Suprapubic skin (tissue), 4 donors: ENCODE measurements around the gene CLEC18A.
"Not testable (repeated sequence)": the region's sequence is repeated elsewhere in the genome, so short reads cannot be mapped to it uniquely, and the experiment has no call there.

ENCODE experiments used
- CTCF ChIP-seq, 2 donors: fragments of 200-600 bp in 1 of 2; fragments of 450-650 bp in 1 of 2; sonication (generic) in 1 of 2; IDR thresholded peaks; one replicate each; pipeline ENCODE4 v1.5.1; 2016 to 2019; ENCODE audit warnings: antibody characterized with exemption in 2 of 2, mild to moderate bottlenecking in 1 of 2, moderate library complexity in 1 of 2
- POLR2A ChIP-seq, 2 donors: fragments of 450-650 bp; IDR thresholded peaks; one replicate each; pipeline ENCODE4 v1.6.1; 2017; ENCODE audit warnings: antibody characterized with exemption in 2 of 2, mild to moderate bottlenecking in 2 of 2, moderate library complexity in 2 of 2
- POLR2AphosphoS5 ChIP-seq, 3 donors: sonication (generic); formaldehyde crosslinking; IDR thresholded peaks; one replicate each; pipeline ENCODE4 v1.6.1; 2017; ENCODE audit warnings: antibody characterized with exemption in 3 of 3

GRCh38 chr16:70011120-70011519 is 60.0 kb downstream of the CLEC18A start:
- not testable (repeated sequence) for TF ChIP-seq CTCF, POLR2A, POLR2AphosphoS5 (IDR thresholded peaks at IDR 0.05)
